LNCaP clone FGC (cell line): ENCODE measurements around the gene SCAF1.

Source experiments
- DNase-seq: peaks from one replicate; pipeline ENCODE4 v3.0.0-alpha.2; 2011; ENCODE audit warnings: low read depth
- H3K4me3 ChIP-seq: 2 replicates; pipeline ENCODE4 v1.5.1; 2011; ENCODE audit warnings: mild to moderate bottlenecking, low read depth, low read length, control low read depth
- TF ChIP-seq, protein P1 (sequence below): IDR thresholded peaks from 2 replicates; pipeline ENCODE4 v1.5.1; 2012; ENCODE audit warnings: mild to moderate bottlenecking; ENCODE audit not compliant: control insufficient read depth, insufficient read depth; ENCODE audit errors: extremely low read depth

SCAF1 gene

DNA sequence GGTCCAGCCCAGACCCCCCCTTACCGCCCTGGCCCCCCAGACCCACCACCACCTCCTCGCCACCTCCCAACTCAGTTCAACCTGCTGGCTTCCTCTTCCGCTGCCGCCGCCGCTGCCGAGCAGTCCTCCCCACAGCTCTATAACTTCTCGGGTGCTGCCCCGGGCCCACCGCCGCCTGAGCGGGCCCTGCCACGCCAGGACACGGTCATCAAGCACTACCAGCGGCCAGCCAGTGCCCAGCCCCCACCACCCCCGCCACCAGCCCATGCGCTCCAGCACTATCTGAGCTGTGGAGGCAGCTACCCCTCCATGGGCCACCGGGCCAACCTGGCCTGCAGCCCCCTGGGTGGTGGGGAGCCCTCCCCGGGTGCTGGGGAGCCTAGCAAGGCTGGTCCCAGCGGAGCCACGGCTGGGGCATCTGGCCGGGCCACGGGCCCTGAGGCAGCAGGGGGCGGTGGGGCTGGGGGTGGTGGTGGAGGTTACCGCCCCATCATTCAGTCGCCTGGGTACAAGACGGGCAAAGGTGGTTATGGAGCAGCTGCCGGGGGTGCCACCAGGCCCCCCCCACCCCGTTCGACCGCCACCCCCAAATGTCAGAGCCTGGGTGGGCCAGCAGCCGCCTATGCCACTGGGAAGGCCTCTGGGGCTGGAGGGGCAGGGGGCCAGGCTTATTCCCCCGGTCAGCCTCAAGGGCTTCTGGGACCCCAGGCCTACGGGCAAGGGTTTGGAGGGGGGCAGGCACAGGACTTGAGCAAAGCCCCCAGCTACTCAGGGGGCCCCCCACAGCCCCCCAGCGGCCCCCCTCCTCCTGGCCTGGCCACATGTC, 46.8 kb upstream of the SCAF1 start:
- DNase-seq: no peak
- H3K4me3 ChIP-seq: no peak overlapping the region
- TF ChIP-seq, protein P1, sequence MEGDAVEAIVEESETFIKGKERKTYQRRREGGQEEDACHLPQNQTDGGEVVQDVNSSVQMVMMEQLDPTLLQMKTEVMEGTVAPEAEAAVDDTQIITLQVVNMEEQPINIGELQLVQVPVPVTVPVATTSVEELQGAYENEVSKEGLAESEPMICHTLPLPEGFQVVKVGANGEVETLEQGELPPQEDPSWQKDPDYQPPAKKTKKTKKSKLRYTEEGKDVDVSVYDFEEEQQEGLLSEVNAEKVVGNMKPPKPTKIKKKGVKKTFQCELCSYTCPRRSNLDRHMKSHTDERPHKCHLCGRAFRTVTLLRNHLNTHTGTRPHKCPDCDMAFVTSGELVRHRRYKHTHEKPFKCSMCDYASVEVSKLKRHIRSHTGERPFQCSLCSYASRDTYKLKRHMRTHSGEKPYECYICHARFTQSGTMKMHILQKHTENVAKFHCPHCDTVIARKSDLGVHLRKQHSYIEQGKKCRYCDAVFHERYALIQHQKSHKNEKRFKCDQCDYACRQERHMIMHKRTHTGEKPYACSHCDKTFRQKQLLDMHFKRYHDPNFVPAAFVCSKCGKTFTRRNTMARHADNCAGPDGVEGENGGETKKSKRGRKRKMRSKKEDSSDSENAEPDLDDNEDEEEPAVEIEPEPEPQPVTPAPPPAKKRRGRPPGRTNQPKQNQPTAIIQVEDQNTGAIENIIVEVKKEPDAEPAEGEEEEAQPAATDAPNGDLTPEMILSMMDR: no peak

DNA sequence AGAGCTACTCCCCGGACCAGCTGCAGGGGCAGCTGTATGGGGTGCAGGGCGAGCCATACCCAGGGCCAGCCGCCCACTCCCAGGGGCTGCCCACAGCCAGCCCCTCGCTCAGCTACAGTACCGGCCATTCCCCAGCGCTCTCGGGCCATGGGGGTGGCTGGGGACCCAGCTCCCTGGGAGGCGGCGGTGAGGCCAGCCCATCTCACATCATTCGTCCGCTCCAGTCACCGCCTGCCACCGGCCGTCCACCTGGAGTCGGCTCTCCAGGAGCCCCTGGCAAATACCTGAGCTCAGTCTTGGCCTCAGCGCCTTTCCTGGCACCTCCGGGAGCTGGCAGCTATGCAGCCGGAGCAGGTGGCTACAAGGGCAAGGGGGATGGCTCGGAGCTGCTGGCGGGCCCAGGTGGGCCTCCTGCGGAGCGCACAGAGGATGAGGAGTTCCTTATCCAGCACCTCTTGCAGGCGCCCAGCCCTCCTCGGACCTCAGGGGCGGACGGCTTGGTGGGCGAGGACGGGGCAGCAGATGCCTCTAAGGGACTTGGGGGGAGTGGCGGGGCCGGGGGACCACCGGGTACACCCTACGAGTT, 46.1 kb upstream of the SCAF1 start:
- TF ChIP-seq, protein P1: no peak
- no peak for DNase-seq
- no peak overlapping the region for H3K4me3 ChIP-seq

DNA sequence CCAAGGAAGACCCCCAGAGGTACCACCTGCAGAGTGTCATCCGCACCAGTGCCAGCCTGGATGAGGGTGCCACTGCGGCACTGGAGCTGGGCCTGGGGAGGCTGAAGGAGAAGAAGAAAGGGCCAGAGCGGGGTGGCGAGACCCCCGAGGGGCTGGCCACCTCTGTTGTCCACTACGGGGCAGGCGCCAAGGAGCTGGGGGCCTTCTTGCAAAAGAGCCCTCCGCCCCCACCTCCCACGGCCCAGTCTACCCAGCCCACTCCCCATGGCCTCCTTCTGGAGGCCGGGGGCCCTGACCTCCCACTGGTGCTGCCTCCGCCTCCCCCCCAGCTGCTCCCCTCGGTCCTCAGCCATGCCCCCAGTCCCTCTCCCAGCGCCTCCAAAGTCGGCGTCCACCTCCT, 45.6 kb upstream of the SCAF1 start:
- no peak for DNase-seq
- no peak overlapping the region for H3K4me3 ChIP-seq
- TF ChIP-seq, protein P1: no peak

DNA sequence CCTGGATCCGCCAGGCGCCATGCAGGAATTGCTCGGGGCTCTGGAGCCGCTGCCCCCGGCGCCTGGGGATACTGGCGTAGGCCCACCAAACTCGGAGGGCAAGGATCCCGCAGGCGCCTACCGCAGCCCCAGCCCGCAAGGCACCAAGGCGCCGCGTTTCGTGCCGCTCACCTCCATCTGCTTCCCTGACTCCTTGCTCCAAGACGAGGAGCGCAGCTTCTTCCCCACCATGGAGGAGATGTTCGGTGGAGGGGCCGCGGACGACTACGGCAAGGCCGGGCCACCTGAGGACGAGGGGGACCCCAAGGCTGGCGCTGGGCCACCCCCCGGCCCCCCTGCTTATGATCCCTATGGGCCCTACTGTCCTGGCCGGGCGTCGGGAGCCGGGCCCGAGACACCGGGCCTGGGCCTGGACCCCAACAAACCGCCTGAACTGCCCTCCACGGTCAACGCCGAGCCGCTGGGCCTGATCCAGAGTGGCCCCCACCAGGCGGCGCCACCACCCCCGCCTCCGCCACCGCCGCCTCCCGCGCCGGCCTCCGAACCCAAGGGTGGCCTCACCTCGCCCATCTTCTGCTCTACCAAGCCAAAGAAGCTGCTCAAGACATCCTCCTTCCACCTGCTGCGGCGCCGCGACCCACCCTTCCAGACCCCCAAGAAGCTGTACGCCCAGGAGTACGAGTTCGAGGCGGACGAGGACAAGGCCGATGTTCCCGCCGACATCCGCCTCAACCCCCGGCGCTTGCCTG, 44.9 kb upstream of the SCAF1 start:
- no peak for DNase-seq
- no peak overlapping the region for H3K4me3 ChIP-seq
- TF ChIP-seq, protein P1: 0 out of 2 replicates have a peak, but pooled peaks have one; percentile 6

DNA sequence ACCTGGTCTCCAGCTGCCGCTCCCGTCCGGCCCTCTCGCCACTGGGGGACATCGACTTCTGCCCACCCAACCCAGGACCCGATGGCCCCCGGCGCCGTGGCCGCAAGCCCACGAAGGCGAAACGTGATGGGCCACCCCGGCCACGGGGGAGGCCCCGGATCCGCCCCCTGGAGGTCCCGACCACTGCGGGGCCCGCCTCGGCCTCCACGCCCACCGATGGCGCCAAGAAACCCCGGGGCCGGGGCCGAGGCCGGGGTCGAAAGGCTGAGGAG, 44.4 kb upstream of the SCAF1 start:
- TF ChIP-seq, protein P1: no peak
- DNase-seq: no peak
- H3K4me3 ChIP-seq: no peak overlapping the region

DNA sequence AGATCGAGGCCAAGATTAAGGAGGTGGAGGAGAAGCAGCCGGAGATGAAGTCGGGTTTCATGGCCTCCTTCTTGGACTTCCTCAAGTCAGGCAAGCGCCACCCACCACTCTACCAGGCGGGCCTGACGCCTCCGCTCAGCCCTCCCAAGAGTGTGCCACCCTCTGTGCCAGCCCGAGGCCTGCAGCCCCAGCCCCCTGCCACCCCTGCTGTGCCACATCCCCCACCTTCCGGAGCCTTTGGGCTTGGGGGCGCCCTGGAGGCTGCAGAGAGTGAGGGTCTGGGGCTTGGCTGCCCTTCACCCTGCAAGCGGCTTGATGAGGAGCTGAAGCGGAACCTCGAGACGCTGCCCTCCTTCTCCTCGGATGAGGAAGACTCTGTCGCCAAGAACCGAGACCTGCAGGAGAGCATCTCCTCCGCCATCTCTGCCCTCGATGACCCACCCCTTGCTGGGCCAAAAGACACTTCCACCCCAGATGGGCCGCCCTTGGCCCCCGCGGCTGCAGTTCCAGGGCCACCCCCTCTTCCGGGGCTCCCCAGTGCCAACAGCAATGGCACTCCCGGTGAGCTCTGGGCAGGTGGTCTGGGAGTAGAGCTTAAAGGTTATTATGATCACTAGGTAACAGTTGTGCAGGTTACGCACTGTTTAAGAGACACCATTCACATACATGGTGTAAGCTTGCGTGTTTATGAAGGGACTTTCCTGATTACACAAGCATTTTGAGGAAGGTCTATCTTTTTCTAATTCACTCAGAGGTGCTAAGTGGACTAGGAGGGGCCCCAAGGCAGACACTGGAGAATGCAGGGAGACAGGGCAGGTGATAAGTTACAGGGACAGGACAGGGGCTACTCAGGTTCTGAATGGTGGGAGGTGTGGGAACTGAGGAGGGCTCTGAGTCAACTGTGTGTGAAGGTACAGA, 42.4 kb upstream of the SCAF1 start:
- no peak overlapping the region for H3K4me3 ChIP-seq
- DNase-seq: no peak
- TF ChIP-seq, protein P1: no peak
